ENCODE measurements around the gene CPNE7.

CPNE7 gene

DNA sequence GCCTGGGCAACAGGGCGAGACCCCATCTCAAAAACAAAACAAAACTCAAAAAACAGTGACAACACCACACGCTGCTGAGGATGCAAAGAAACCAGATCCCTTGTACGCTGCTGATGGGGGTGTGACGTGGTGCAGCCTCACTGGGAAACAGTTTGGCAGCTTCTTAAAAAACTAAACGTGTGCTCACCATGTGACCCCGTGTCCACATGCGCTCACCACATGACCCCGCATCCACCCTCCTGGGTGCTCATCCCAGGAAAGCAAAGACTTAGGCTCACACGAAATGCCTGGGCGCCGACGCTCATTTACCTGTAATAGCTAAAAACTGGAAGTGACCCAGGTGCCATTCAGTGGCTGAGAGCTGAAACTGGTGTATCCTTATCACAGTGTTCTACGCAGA, 35.0 kb upstream of the CPNE7 start:
- Histone ChIP-seq H3K36me3 (ENCODE audit: insufficient read depth, low read length) (peaks cover 17% of the 10 kb centered on the region; the same call in 1 of the 2 replicates), H3K4me3 (ENCODE audit: low read depth, low read length) (no peak overlapping the region), H3K27me3 (ENCODE audit: insufficient read depth, low read length) (no peaks in the 10 kb centered on the region), H3K27ac (ENCODE audit: low read depth, low read length) (no peak overlapping the region), H3K79me2 (ENCODE audit: control insufficient read depth, insufficient read depth, low read length, unreplicated experiment) (peaks cover 8% of the 10 kb centered on the region), H2AFZ (ENCODE audit: low read length, unreplicated experiment) (no peak overlapping the region), H3K4me1 (ENCODE audit: control insufficient read depth, insufficient read depth, low read length, unreplicated experiment) (no peaks in the 10 kb centered on the region)

DNA sequence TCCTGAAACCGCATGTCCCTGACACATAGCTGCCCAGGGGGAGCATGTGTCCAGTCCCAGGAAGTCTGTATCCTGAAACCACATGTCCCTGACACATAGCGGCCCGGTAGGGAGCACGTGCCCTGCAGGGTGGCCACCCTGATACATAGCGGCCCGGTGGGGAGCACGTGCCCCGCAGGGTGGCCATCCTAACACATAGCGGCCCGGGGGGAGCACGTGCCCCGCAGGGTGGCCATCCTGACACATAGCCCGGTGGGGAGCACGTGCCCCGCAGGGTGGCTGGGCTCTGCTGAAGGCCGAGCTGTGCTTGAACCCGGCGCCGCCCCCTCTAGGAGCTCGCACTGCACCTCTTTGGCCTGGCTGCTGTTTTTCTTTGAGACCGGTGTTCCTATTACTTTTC, 33.8 kb upstream of the CPNE7 start:
- H3K4me1 ChIP-seq (ENCODE audit: control insufficient read depth, insufficient read depth, low read length, unreplicated experiment): no peaks in the 10 kb centered on the region
- no peak overlapping the region for H2AFZ ChIP-seq (ENCODE audit: low read length, unreplicated experiment)
- peaks cover 15% of the 10 kb centered on the region; the same call in 1 of the 2 replicates for H3K36me3 ChIP-seq (ENCODE audit: insufficient read depth, low read length)
- no peak overlapping the region for H3K27ac ChIP-seq (ENCODE audit: low read depth, low read length)
- no peak overlapping the region for H3K4me3 ChIP-seq (ENCODE audit: low read depth, low read length)
- peaks cover 4% of the 10 kb centered on the region for H3K79me2 ChIP-seq (ENCODE audit: control insufficient read depth, insufficient read depth, low read length, unreplicated experiment)
- no peaks in the 10 kb centered on the region for H3K27me3 ChIP-seq (ENCODE audit: insufficient read depth, low read length)

DNA sequence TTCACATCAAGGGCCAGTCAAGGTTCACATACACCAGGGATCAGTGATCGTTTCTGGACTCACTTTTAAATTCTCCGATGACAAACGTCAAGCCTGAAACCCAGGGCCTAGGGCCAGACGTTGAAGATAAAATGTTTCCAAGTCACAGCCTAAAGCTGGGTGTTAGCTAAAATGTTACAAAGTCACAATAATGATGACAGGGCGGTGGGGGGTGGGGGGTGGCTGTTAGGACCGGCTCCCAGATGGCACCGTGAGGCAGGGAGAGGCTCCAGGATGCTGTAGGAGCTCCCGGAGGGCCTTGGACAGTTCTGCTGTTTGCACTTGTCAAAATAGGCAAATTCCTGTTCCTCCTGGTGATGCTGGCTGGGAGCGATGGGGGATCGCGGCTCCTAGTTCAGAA, 31.4 kb upstream of the CPNE7 start:
- Histone ChIP-seq H3K27me3 (ENCODE audit: insufficient read depth, low read length) (no peaks in the 10 kb centered on the region), H3K36me3 (ENCODE audit: insufficient read depth, low read length) (peaks cover 12% of the 10 kb centered on the region; the same call in 1 of the 2 replicates), H3K4me3 (ENCODE audit: low read depth, low read length) (no peak overlapping the region), H2AFZ (ENCODE audit: low read length, unreplicated experiment) (no peak overlapping the region), H3K27ac (ENCODE audit: low read depth, low read length) (no peak overlapping the region), H3K79me2 (ENCODE audit: control insufficient read depth, insufficient read depth, low read length, unreplicated experiment) (peaks cover 2% of the 10 kb centered on the region), H3K4me1 (ENCODE audit: control insufficient read depth, insufficient read depth, low read length, unreplicated experiment) (no peaks in the 10 kb centered on the region)

DNA sequence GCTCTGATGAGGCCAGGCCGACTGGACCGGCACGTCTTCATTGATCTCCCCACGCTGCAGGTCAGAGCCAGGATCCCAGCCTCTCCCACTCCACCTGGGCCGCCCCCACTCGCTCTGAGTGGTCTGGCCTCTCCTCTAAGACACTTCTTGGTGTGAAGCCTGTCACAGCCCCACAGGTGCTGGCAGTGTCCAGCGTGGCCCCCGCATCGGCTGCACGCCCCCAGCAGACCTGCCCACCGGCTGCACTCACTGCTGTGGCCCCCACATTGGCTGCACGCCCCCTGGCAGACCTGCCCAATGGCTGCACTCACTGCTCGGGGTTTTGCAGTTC, 30.9 kb upstream of the CPNE7 start:
- Histone ChIP-seq H3K4me3 (ENCODE audit: low read depth, low read length) (no peak overlapping the region), H3K79me2 (ENCODE audit: control insufficient read depth, insufficient read depth, low read length, unreplicated experiment) (peaks cover 2% of the 10 kb centered on the region), H3K4me1 (ENCODE audit: control insufficient read depth, insufficient read depth, low read length, unreplicated experiment) (no peaks in the 10 kb centered on the region), H2AFZ (ENCODE audit: low read length, unreplicated experiment) (no peak overlapping the region), H3K27ac (ENCODE audit: low read depth, low read length) (no peak overlapping the region), H3K27me3 (ENCODE audit: insufficient read depth, low read length) (no peaks in the 10 kb centered on the region), H3K36me3 (ENCODE audit: insufficient read depth, low read length) (peaks cover 13% of the 10 kb centered on the region; the same call in 1 of the 2 replicates)

DNA sequence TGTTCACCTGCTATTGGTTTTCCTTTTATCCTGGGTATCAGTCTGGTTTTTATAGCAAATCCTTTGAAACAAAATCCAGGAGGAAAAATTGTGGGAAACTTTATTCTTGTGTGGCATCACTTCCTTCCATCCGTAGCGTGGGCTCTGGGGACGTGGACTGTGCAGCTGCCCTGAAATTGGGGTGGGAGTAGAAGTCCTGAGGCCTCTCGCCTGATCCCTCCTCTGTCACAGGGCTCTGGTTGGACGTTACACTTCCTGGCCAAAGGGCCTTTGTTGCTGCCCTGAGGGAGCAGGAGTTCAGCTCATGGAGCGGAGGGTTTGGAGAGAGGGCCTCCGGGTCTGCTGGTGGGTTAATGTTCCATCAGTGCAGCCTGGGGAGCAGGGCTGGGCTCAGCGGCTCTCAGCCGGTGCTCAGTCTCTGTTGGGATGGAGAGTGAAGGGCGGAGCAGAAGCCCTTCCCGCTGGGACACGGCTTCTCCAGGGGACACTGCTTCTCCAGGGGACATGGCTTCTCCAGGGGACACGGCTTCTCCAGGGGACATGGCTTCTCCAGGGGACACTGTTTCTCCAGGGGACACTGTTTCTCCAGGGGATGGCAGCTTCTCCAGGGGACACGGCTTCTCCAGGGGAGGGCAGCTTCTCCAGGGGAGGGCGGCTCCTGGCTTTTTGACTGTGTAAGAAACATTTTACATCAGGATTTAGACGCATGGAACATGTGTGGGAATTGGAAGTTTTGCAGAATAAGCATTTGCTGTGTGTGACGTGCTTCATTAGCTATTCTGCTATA, 30.3 kb upstream of the CPNE7 start:
- H3K79me2 ChIP-seq (ENCODE audit: control insufficient read depth, insufficient read depth, low read length, unreplicated experiment): no peaks in the 10 kb centered on the region
- 0 out of 2 replicates have a peak, but pooled peaks cover 9% of the 10 kb centered on the region for H3K36me3 ChIP-seq (ENCODE audit: insufficient read depth, low read length)
- no peaks in the 10 kb centered on the region for H3K27me3 ChIP-seq (ENCODE audit: insufficient read depth, low read length)
- no peaks in the 10 kb centered on the region for H3K4me1 ChIP-seq (ENCODE audit: control insufficient read depth, insufficient read depth, low read length, unreplicated experiment)
- no peak overlapping the region for H2AFZ ChIP-seq (ENCODE audit: low read length, unreplicated experiment)
- no peak overlapping the region for H3K4me3 ChIP-seq (ENCODE audit: low read depth, low read length)
- no peak overlapping the region for H3K27ac ChIP-seq (ENCODE audit: low read depth, low read length)

DNA sequence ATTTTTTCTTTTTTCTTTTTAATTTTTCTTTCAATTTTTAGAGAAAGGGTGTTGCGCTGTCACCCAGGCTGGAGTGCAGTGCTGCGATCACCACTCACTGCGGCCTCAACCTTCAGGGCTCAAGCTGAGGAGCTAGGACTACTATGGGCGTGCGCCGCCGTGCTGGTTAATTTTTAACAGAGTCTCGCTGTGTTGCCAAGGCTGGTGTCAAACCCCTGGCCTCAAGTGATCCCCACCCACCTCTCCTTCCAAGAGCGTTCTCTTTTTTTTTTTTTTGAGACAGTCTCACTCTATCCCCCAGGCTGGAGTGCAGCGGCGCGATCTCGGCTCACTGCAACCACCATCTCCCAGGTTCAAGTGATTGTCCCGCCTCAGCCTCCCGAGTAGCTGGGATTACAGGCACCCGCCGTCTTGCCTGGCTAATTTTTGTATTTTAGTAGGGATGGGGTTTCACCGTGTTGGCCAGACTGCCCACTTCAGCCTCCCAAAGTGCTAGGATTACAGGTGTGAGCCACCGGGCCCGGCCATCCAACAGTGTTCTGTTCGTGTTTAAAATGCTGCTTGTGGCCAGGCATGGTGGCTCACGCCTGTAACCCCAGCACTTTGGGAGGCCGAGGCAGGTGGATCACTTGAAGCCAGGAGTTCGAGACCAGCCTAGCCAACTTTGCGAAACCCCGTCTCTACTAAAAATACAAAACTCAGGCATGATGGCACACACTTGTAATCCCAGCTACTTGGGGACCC, 29.6 kb upstream of the CPNE7 start:
- H3K27ac ChIP-seq (ENCODE audit: low read depth, low read length): no peak overlapping the region
- H3K36me3 ChIP-seq (ENCODE audit: insufficient read depth, low read length): peaks cover 13% of the 10 kb centered on the region; the same call in 1 of the 2 replicates
- no peaks in the 10 kb centered on the region for H3K79me2 ChIP-seq (ENCODE audit: control insufficient read depth, insufficient read depth, low read length, unreplicated experiment)

DNA sequence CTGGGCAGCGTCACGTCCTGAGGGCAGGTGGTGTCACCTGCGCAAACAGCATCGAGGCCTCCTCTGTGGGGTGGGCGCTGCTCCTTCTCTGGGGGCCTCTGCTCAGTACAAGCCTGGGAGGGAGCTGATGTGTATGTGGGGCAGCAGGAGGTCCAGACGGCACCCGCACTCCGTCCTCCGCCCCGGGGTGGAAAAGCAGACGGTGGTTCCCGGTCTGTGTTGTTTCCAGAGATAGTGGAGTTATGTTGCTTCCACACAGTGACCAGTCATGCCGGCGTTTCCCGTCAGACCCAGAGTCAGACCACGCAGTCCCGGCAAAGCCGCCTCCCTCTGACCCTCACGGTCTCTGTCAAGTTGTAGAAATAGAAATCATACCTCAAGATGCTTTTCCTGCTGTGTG, 28.8 kb upstream of the CPNE7 start:
- Histone ChIP-seq H3K4me3 (ENCODE audit: low read depth, low read length) (no peak overlapping the region), H3K4me1 (ENCODE audit: control insufficient read depth, insufficient read depth, low read length, unreplicated experiment) (no peaks in the 10 kb centered on the region), H2AFZ (ENCODE audit: low read length, unreplicated experiment) (no peak overlapping the region), H3K79me2 (ENCODE audit: control insufficient read depth, insufficient read depth, low read length, unreplicated experiment) (no peaks in the 10 kb centered on the region), H3K27me3 (ENCODE audit: insufficient read depth, low read length) (no peaks in the 10 kb centered on the region), H3K36me3 (ENCODE audit: insufficient read depth, low read length) (peaks cover 18% of the 10 kb centered on the region), H3K27ac (ENCODE audit: low read depth, low read length) (no peak overlapping the region)

More for the DNA sequence above, 29.6 kb upstream of the CPNE7 start:
- no peaks in the 10 kb centered on the region for H3K27me3 ChIP-seq (ENCODE audit: insufficient read depth, low read length)
- H2AFZ ChIP-seq (ENCODE audit: low read length, unreplicated experiment): no peak overlapping the region
- H3K4me1 ChIP-seq (ENCODE audit: control insufficient read depth, insufficient read depth, low read length, unreplicated experiment): no peaks in the 10 kb centered on the region
- H3K4me3 ChIP-seq (ENCODE audit: low read depth, low read length): no peak overlapping the region

DNA sequence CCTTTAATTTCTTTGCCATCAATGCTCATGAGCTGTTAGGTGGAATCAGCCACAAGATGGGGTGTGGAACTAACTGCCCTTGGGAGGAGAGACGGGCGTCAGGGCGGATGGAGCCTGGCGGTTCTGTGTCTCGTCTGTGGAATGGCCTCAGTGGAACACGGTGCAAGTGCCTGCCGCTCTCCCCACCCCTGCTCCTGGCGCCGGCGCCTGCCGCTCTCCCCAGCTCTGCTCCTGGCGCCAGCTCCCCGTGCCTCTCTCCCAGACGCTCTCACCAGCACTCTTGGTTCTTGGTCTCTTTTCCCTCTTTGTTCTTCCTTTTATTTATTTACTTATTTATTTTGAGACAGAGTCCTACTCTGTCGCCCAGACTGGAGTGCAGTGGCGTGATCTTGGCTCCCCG, 28.3 kb upstream of the CPNE7 start:
- no peaks in the 10 kb centered on the region for H3K79me2 ChIP-seq (ENCODE audit: control insufficient read depth, insufficient read depth, low read length, unreplicated experiment)
- no peak overlapping the region for H3K4me3 ChIP-seq (ENCODE audit: low read depth, low read length)
- no peak overlapping the region for H2AFZ ChIP-seq (ENCODE audit: low read length, unreplicated experiment)
- peaks cover 18% of the 10 kb centered on the region for H3K36me3 ChIP-seq (ENCODE audit: insufficient read depth, low read length)
- H3K4me1 ChIP-seq (ENCODE audit: control insufficient read depth, insufficient read depth, low read length, unreplicated experiment): no peaks in the 10 kb centered on the region
- H3K27ac ChIP-seq (ENCODE audit: low read depth, low read length): no peak overlapping the region
- H3K27me3 ChIP-seq (ENCODE audit: insufficient read depth, low read length): no peaks in the 10 kb centered on the region

DNA sequence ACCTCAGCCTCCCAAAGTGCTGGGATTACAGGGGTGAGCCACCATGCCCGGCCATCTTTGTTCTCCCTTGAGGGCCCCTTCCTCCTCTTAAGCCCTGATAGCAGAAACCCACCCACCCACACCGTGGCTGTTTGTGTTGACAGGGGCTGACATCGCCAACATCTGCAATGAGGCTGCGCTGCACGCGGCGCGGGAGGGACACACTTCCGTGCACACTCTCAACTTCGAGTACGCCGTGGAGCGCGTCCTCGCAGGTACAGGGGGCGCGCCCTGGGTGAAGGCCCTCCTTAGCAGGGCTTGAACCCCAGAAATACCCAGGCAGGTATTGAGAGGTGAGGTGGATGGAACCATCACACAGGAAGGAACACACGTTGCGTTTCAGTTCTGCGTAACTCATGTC, 27.7 kb upstream of the CPNE7 start:
- Histone ChIP-seq H3K79me2 (ENCODE audit: control insufficient read depth, insufficient read depth, low read length, unreplicated experiment) (no peaks in the 10 kb centered on the region), H3K4me3 (ENCODE audit: low read depth, low read length) (no peak overlapping the region), H3K4me1 (ENCODE audit: control insufficient read depth, insufficient read depth, low read length, unreplicated experiment) (no peaks in the 10 kb centered on the region), H3K27ac (ENCODE audit: low read depth, low read length) (no peak overlapping the region), H3K27me3 (ENCODE audit: insufficient read depth, low read length) (no peaks in the 10 kb centered on the region), H2AFZ (ENCODE audit: low read length, unreplicated experiment) (no peak overlapping the region), H3K36me3 (ENCODE audit: insufficient read depth, low read length) (peaks cover 19% of the 10 kb centered on the region)

DNA sequence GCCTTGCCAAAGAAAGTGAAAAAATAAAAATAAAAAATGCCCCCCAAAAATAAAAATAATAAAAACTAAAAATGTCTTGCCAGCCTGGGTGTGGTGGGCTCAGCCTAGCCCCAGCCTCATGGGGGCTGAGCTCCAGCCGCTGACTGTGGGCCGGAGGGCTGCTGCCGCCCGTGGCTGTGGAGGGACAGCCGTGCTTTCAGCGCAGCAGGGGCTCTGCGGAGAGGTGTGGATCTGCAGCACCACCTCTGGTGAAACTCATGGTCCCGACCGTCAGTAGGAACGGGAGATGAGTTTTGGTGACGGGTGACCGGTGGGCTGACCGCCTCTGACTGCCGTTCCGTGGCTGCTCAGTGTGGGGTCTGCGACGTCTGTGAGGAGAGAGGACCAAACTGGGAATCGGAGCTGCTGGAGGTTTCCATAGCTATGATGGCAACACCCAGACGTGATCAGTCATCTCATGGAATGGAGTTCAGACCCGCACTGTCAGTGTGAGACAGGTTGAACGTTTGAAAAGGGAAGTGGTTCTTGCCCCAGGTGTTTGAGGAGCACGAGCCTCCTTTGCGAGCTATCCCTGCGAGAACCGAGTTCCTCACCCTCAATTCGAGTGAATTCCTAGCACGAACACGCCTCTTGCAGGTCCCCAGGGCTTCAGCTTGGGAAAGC, 27.1 kb upstream of the CPNE7 start:
- Histone ChIP-seq H2AFZ (ENCODE audit: low read length, unreplicated experiment) (no peak overlapping the region), H3K36me3 (ENCODE audit: insufficient read depth, low read length) (peaks cover 22% of the 10 kb centered on the region), H3K4me3 (ENCODE audit: low read depth, low read length) (no peak overlapping the region), H3K4me1 (ENCODE audit: control insufficient read depth, insufficient read depth, low read length, unreplicated experiment) (no peaks in the 10 kb centered on the region), H3K27me3 (ENCODE audit: insufficient read depth, low read length) (no peaks in the 10 kb centered on the region), H3K79me2 (ENCODE audit: control insufficient read depth, insufficient read depth, low read length, unreplicated experiment) (no peaks in the 10 kb centered on the region), H3K27ac (ENCODE audit: low read depth, low read length) (no peak overlapping the region)

Measured in ACC112 (cell line).